Fibroblast of the aortic adventitia (primary cell): ENCODE data around the gene AP1B1. TPM values are rescaled to one million over a fixed set of nuclear protein-coding genes. Genes with fewer than 3 reads are reported as not detected.

Experiments used
- DNase-seq: peaks from one replicate; pipeline ENCODE4 v3.0.0-alpha.2; 2010; ENCODE audit warnings: low read depth
- H3K4me3 ChIP-seq: 2 replicates; pipeline ENCODE4 v1.5.1; 2011; ENCODE audit warnings: low read depth, mild to moderate bottlenecking, control low read depth, low read length, moderate library complexity
- total RNA-seq: library from RNA; depleted of rRNA; stranded (reverse); fragments of >200 nt; gene quantifications from 2 replicates; pipeline ENCODE4 v1.2.3, GENCODE V29; 2012; ENCODE audit warnings: low replicate concordance
- TF ChIP-seq, protein P1 (sequence below): IDR thresholded peaks from 2 replicates; pipeline ENCODE4 v1.5.1; 2011; ENCODE audit warnings: mild to moderate bottlenecking, low read length, control low read depth, inconsistent platforms; ENCODE audit not compliant: insufficient read depth

The AP1B1 gene
- total RNA-seq, 1 donor, result 46.3 TPM

DNA sequence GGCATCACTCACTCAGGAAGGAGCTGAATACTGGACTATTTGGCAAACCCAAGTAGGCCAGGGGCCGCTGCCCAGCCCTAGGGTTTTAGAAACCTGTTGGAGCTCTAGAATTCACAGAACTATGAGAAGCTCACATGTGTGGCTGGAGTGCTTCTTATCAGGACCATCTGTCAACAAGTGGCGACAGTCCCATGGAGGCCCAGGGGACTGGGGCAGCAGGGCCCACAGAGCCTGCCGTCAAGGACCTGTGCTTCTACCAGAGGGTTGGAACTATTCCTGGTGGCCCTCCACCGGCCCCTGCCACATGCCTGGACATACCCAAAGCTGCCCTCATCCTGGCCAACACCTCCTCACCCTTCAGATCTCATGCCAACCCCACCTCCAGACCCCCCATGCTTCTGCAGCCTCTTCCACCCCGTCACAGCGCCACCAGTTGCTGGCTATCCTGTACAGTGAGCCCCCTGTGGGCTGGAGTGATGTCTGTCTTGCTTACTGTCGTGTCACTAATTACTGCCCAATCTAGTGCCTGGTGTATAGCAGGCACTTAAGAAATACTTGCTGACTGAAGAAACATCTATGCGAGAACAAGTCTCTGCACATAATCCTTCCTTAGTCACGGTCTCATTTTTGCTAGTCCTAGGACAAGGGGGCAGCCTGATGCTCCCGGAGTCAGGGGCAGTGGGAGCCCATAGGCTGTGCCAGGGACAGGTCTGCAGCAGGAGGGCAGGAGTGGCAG lies 45.6 kb downstream of the AP1B1 start:
- no peak for DNase-seq
- TF ChIP-seq, protein P1, sequence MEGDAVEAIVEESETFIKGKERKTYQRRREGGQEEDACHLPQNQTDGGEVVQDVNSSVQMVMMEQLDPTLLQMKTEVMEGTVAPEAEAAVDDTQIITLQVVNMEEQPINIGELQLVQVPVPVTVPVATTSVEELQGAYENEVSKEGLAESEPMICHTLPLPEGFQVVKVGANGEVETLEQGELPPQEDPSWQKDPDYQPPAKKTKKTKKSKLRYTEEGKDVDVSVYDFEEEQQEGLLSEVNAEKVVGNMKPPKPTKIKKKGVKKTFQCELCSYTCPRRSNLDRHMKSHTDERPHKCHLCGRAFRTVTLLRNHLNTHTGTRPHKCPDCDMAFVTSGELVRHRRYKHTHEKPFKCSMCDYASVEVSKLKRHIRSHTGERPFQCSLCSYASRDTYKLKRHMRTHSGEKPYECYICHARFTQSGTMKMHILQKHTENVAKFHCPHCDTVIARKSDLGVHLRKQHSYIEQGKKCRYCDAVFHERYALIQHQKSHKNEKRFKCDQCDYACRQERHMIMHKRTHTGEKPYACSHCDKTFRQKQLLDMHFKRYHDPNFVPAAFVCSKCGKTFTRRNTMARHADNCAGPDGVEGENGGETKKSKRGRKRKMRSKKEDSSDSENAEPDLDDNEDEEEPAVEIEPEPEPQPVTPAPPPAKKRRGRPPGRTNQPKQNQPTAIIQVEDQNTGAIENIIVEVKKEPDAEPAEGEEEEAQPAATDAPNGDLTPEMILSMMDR, result no peak
- H3K4me3 ChIP-seq, result no peak overlapping the region

DNA sequence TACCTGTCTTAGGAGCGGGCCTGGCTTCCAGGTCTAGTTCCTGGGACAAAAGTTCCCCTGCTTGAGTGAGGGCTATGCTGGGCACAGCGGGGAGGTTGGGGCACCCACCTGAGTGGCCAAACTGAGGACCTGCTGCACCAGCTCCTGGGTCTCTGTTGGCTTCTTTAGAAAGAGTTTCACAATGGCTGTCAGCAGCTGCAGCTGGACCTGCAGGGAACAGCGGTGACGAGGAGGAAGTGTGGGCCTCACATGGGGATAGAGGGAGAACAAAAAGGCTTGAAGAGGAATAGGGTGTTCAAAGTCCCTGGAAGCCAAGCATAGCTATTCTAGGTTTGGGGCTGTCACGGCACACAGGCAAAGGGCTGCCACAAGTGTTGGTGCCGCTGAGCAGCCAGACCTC lies 46.2 kb downstream of the AP1B1 start:
- no peak overlapping the region for H3K4me3 ChIP-seq
- DNase-seq, result no peak
- TF ChIP-seq, protein P1, result no peak

DNA sequence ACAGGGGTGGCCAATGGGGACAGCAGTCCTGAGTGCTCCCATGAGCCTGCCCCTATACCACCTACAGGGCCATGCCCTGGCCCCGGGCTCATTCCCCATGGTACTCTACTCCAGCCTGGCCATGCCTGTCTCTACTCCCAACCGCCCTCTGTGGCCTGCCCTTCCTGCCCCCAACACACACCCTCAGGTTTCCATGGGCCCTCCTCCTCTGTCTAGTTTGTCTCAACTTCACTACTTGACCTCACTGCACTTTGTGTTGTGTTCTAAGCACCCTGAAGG lies 46.6 kb downstream of the AP1B1 start:
- no peak for DNase-seq
- TF ChIP-seq, protein P1, result no peak
- H3K4me3 ChIP-seq, result no peak overlapping the region

DNA sequence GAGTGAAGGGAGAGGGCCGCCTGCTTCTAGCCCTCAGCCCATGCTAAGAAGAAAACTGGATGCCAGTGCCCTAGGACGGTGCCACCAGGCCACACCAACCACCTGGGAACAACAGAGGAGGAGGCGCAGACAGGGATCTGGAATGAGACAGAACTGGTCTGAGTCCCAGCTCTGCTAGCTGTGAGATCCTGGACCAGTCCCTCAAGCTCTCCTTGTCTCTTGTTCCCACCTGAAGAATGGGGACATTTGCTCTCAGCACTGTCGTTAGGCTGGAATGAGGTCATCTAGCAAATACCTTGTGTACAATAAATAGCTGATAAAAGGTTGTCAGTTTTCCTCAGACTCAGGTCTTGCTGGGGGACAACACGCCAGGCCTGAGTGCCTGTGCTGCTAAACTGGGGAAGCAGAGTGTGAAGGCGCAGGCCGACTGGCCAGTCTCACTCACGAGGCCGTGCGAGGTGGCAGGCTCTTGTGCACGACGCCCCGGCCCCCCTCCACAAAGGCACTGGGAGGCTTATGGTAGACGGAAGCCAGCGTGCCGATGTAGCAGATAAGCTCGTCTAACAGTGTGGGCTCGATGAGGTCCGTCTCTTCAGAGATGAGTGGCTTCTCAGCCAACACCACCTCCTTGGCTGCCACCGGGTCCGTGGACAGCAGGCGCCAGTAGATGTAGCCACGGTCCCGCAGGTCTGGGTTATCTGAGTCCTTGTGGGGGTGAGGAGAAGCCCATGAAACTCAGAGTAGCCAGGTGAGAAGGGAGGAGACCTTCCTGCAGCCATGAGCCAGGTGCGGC lies 47.1 kb downstream of the AP1B1 start:
- H3K4me3 ChIP-seq, result no peak overlapping the region
- TF ChIP-seq, protein P1, result no peak
- no peak for DNase-seq

DNA sequence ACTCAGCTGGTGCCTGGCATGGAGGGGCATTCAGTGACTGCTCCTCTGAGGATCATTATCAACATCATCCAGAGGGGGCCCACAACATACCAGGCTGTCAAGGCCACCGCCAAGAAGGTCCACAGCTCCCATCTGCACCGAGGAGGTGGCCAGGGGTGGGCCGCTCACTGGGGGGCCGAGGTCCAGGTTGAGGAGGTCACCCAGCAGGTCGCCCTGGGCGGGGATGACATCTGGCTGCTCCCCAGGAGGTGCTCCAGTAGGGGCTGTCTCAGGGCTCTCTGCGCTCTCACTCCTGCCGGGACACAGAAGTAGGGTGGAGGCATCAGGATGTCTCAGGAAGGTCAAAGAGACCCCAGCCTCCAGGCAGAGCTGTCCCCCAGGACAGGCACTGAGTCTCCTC lies 47.8 kb downstream of the AP1B1 start:
- DNase-seq, result no peak
- no peak overlapping the region for H3K4me3 ChIP-seq
- TF ChIP-seq, protein P1, result no peak

DNA sequence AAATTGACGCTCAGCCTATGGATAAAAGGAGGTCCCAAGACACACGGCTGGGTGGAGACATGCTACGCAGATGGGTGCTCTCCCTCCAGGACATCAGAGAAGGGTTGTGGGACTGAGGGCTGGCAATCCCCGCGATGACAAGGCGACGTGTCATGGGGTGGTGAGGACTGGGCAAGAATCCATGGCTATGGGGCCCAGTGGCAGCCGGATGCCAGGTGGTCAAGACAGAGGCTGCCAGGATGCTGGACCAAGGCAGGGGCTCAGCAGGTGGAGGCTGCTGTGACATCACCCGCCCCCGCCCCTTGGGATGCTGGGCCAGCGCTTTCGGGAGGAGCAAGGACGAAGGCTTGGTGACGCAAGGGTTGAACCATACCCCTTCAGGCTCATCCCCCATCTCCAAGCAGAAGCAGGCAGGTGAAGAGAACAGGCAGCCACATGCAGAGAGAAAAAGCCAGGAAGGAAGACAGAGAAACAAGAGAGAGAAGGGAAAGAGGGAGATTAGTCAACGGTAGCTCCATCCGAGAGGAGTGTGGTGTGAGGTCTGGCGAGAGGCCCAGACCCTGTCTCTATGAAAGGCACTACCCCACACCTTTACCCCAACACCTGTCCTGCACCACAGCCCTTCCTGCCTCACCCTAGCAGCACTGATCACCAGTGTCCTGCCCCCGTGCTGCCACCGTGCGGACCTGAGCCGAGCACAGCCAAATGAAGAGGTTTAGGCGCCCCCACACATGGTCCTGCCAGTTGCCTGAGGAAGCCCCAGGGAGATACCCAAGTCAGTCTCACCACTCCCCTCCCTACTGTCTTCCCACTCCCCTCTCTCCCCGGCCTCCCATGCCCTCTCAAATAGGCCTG lies 48.8 kb downstream of the AP1B1 start:
- TF ChIP-seq, protein P1, result no peak
- DNase-seq, result no peak
- H3K4me3 ChIP-seq, result no peak overlapping the region
